Left ventricle myocardium superior (tissue), 1 donor: ENCODE data around the gene NIPAL1. TPM values are rescaled to one million over a fixed set of nuclear protein-coding genes. Genes with fewer than 3 reads are reported as not detected.

Source experiments
- total RNA-seq: library from RNA; stranded (reverse); fragmentation: NEBNext Ultra II Directional; extraction: Animal tissue kit (Norgen Biotek cat#: 25700); gene quantifications from one replicate; pipeline ENCODE4 v1.2.1, GENCODE V29; 2021
- donor health status: DM: no; HTN: yes; CAD: no; lungs with severe emphysema.

The NIPAL1 gene
- total RNA-seq, 1 donor from 2014 or later, result 0.07 TPM

Other genes with a start within 250 kb of the NIPAL1 start
- 96.8 TPM for gene CORIN, start 178.7 kb upstream of the NIPAL1 start, total RNA-seq
- 4.5 TPM for gene NFXL1, start 102.2 kb upstream of the NIPAL1 start, total RNA-seq
- not detected for gene CNGA1, start 91 bp upstream of the NIPAL1 start, total RNA-seq
- 0.20 TPM for gene TXK, start 117.5 kb downstream of the NIPAL1 start, total RNA-seq